ENCODE measurements around the gene CDK2AP2. TPM values are rescaled to one million over a fixed set of nuclear protein-coding genes. Genes with fewer than 3 reads are reported as not detected.
A peak's percentile ranks its signal among the peaks of the same experiment; 100 is the strongest.
"Not testable (repeated sequence)": the region's sequence is repeated elsewhere in the genome, so short reads cannot be mapped to it uniquely, and the experiment has no call there.

The CDK2AP2 gene
- total RNA-seq (10 to 100 TPM; 60.7 to 68.9 TPM), polyA plus RNA-seq (173 TPM)

- H3K4me1 ChIP-seq (ENCODE audit: insufficient read depth, low read length), result peaks cover 41% of the 10 kb centered on the region
- Mint-ChIP-seq H3K4me1 (peaks cover 32 to 52% (median 37%) of the 10 kb centered on the region in 3 donors), H3K27ac (peak within 1 kb of the TSS; percentile 95 to 99 (median 98)), H3K4me3 (peak within 1 kb of the TSS; percentile 83 to 96 (median 91)), H3K9me3 (no peaks in the 10 kb centered on the region), H3K27me3 (peaks cover 6 to 8% of the 10 kb centered on the region in 2 donors), H3K36me3 (peaks cover 0 to 22% (median under 1%) of the 10 kb centered on the region in 3 donors)
- H3K27ac ChIP-seq (ENCODE audit: low read depth, low read length), result peak within 1 kb of the TSS; percentile 98
- H3K36me3 ChIP-seq (ENCODE audit: insufficient read depth, low read length), result no peaks in the 10 kb centered on the region
- H3K27me3 ChIP-seq (ENCODE audit: insufficient read depth, low read length, poor library complexity, severe bottlenecking), result no peaks in the 10 kb centered on the region
- H3K4me3 ChIP-seq (ENCODE audit: low read length), result peak within 1 kb of the TSS; percentile 92
- DNase-seq, result peak; percentile 96 to 99 (median 96)
- no peaks in the 10 kb centered on the region for H3K9me3 ChIP-seq (ENCODE audit: low read length)
- POLR2A ChIA-PET, result interaction anchor here (1.0 to 1.6 kb wide), 3 partner anchors 24 to 91 kb away, joined by 4 to 8 read pairs (median 5); partner anchors contain the start of gene PTPRCAP
- CTCF ChIA-PET, result interaction anchor here (1.1 to 1.4 kb wide), 4 partner anchors 25 to 157 kb away, joined by 3 to 5 read pairs (median 4); partner anchors contain the start of gene AIP
Observed at GRCh38 chr11:67507864-67508485, at the start of gene CDK2AP2. Gene CDK2AP2, minus strand, starts transcription at chr11:67508162. Its CDS starts 80 bp downstream, at chr11:67508082.

- ChIA-PET CTCF (no interaction called here), POLR2A (no interaction called here)
- H3K4me3 ChIP-seq (ENCODE audit: low read length), result no peak overlapping the region
- no peak overlapping the region for H3K27ac Mint-ChIP-seq
- H3K9me3 Mint-ChIP-seq, result no peaks in the 10 kb centered on the region
- no peak overlapping the region for H3K27ac ChIP-seq (ENCODE audit: low read depth, low read length)
- H3K36me3 Mint-ChIP-seq, result peaks cover 0 to 2% (median 0%) of the 10 kb centered on the region in 3 donors
- peaks cover 4% of the 10 kb centered on the region in 2 donors for H3K27me3 Mint-ChIP-seq
- no peaks in the 10 kb centered on the region for H3K36me3 ChIP-seq (ENCODE audit: insufficient read depth, low read length)
- H3K4me1 ChIP-seq (ENCODE audit: insufficient read depth, low read length), result no peaks in the 10 kb centered on the region
- no peak for DNase-seq
- H3K9me3 ChIP-seq (ENCODE audit: low read length), result no peaks in the 10 kb centered on the region
- no peaks in the 10 kb centered on the region for H3K27me3 ChIP-seq (ENCODE audit: insufficient read depth, low read length, poor library complexity, severe bottlenecking)
- H3K4me3 Mint-ChIP-seq, result no peak overlapping the region
- no peaks in the 10 kb centered on the region for H3K4me1 Mint-ChIP-seq
Observed at GRCh38 chr11:67556244-67556643, 48.3 kb upstream of the CDK2AP2 start.

GRCh38 chr11:67551697-67552096 lies 43.7 kb upstream of the CDK2AP2 start:
- H3K36me3 ChIP-seq (ENCODE audit: insufficient read depth, low read length); H3K27me3 ChIP-seq (ENCODE audit: insufficient read depth, low read length, poor library complexity, severe bottlenecking); H3K27ac ChIP-seq (ENCODE audit: low read depth, low read length); H3K9me3 ChIP-seq (ENCODE audit: low read length); CTCF ChIA-PET; H3K9me3 Mint-ChIP-seq; POLR2A ChIA-PET; H3K27me3 Mint-ChIP-seq; H3K4me1 ChIP-seq (ENCODE audit: insufficient read depth, low read length); H3K36me3 Mint-ChIP-seq; H3K27ac Mint-ChIP-seq; DNase-seq; H3K4me1 Mint-ChIP-seq; H3K4me3 Mint-ChIP-seq; H3K4me3 ChIP-seq (ENCODE audit: low read length): not testable (repeated sequence)

GRCh38 chr11:67551127-67551526 lies 43.2 kb upstream of the CDK2AP2 start:
- Histone ChIP-seq H3K27me3 (ENCODE audit: insufficient read depth, low read length, poor library complexity, severe bottlenecking) (no peaks in the 10 kb centered on the region), H3K36me3 (ENCODE audit: insufficient read depth, low read length) (no peaks in the 10 kb centered on the region), H3K27ac (ENCODE audit: low read depth, low read length) (no peak overlapping the region), H3K4me3 (ENCODE audit: low read length) (no peak overlapping the region), H3K4me1 (ENCODE audit: insufficient read depth, low read length) (no peaks in the 10 kb centered on the region), H3K9me3 (ENCODE audit: low read length) (no peaks in the 10 kb centered on the region)
- Mint-ChIP-seq H3K27ac (peak overlapping the region in 1 of 8 donors; percentile 22), H3K4me1 (no peaks in the 10 kb centered on the region), H3K36me3 (peaks cover 0 to 2% (median 0%) of the 10 kb centered on the region in 3 donors), H3K27me3 (peaks cover 4% of the 10 kb centered on the region in 2 donors), H3K9me3 (peaks cover 0 to 2% (median 0%) of the 10 kb centered on the region in 5 donors), H3K4me3 (no peak overlapping the region)
- POLR2A ChIA-PET, result no interaction called here
- CTCF ChIA-PET, result no interaction called here
- DNase-seq, result no peak

- no peak for DNase-seq
- H3K27me3 ChIP-seq (ENCODE audit: insufficient read depth, low read length, poor library complexity, severe bottlenecking), result no peaks in the 10 kb centered on the region
- ChIA-PET CTCF (no interaction called here), POLR2A (no interaction called here)
- no peak overlapping the region for H3K27ac Mint-ChIP-seq
- peaks cover 0 to 2% (median 0%) of the 10 kb centered on the region in 5 donors for H3K9me3 Mint-ChIP-seq
- H3K36me3 ChIP-seq (ENCODE audit: insufficient read depth, low read length), result no peaks in the 10 kb centered on the region
- peaks cover 4% of the 10 kb centered on the region in 2 donors for H3K27me3 Mint-ChIP-seq
- no peak overlapping the region for H3K4me3 ChIP-seq (ENCODE audit: low read length)
- H3K4me1 Mint-ChIP-seq, result no peaks in the 10 kb centered on the region
- no peak overlapping the region for H3K4me3 Mint-ChIP-seq
- no peaks in the 10 kb centered on the region for H3K36me3 Mint-ChIP-seq
- H3K9me3 ChIP-seq (ENCODE audit: low read length), result no peaks in the 10 kb centered on the region
- no peaks in the 10 kb centered on the region for H3K4me1 ChIP-seq (ENCODE audit: insufficient read depth, low read length)
- no peak overlapping the region for H3K27ac ChIP-seq (ENCODE audit: low read depth, low read length)
Observed at GRCh38 chr11:67548555-67549110, 40.7 kb upstream of the CDK2AP2 start.

- H3K4me3 ChIP-seq (ENCODE audit: low read length); H3K9me3 Mint-ChIP-seq; H3K27me3 Mint-ChIP-seq; H3K9me3 ChIP-seq (ENCODE audit: low read length); H3K36me3 ChIP-seq (ENCODE audit: insufficient read depth, low read length); DNase-seq; H3K4me1 Mint-ChIP-seq; H3K27me3 ChIP-seq (ENCODE audit: insufficient read depth, low read length, poor library complexity, severe bottlenecking); H3K36me3 Mint-ChIP-seq; H3K4me1 ChIP-seq (ENCODE audit: insufficient read depth, low read length); H3K27ac ChIP-seq (ENCODE audit: low read depth, low read length); POLR2A ChIA-PET; CTCF ChIA-PET; H3K27ac Mint-ChIP-seq: not testable (repeated sequence)
- H3K4me3 Mint-ChIP-seq, result peak overlapping the region in 1 of 7 donors; percentile 2
Observed at GRCh38 chr11:67548112-67548511, 40.1 kb upstream of the CDK2AP2 start.

GRCh38 chr11:67545280-67545679 lies 37.3 kb upstream of the CDK2AP2 start:
- Mint-ChIP-seq H3K4me3 (no peak overlapping the region), H3K4me1 (no peaks in the 10 kb centered on the region), H3K36me3 (no peaks in the 10 kb centered on the region), H3K27ac (peak overlapping the region in 1 of 8 donors; percentile 46), H3K27me3 (peaks cover 0 to 4% of the 10 kb centered on the region in 2 donors), H3K9me3 (peaks cover 0 to under 1% (median 0%) of the 10 kb centered on the region in 5 donors)
- ChIA-PET POLR2A (no interaction called here), CTCF (no interaction called here)
- DNase-seq, result no peak
- no peaks in the 10 kb centered on the region for H3K4me1 ChIP-seq (ENCODE audit: insufficient read depth, low read length)
- H3K36me3 ChIP-seq (ENCODE audit: insufficient read depth, low read length), result no peaks in the 10 kb centered on the region
- H3K9me3 ChIP-seq (ENCODE audit: low read length), result no peaks in the 10 kb centered on the region
- H3K27me3 ChIP-seq (ENCODE audit: insufficient read depth, low read length, poor library complexity, severe bottlenecking), result no peaks in the 10 kb centered on the region
- H3K4me3 ChIP-seq (ENCODE audit: low read length), result no peak overlapping the region
- no peak overlapping the region for H3K27ac ChIP-seq (ENCODE audit: low read depth, low read length)

- CTCF ChIA-PET, result no interaction called here
- no peaks in the 10 kb centered on the region for H3K36me3 Mint-ChIP-seq
- H3K4me1 ChIP-seq (ENCODE audit: insufficient read depth, low read length), result no peaks in the 10 kb centered on the region
- H3K27me3 Mint-ChIP-seq, result no peaks in the 10 kb centered on the region
- H3K36me3 ChIP-seq (ENCODE audit: insufficient read depth, low read length), result no peaks in the 10 kb centered on the region
- no peaks in the 10 kb centered on the region for H3K27me3 ChIP-seq (ENCODE audit: insufficient read depth, low read length, poor library complexity, severe bottlenecking)
- no peak overlapping the region for H3K4me3 Mint-ChIP-seq
- DNase-seq, result no peak
- no peaks in the 10 kb centered on the region for H3K9me3 Mint-ChIP-seq
- no peaks in the 10 kb centered on the region for H3K4me1 Mint-ChIP-seq
- no peak overlapping the region for H3K4me3 ChIP-seq (ENCODE audit: low read length)
- POLR2A ChIA-PET, result no interaction called here
- no peak overlapping the region for H3K27ac Mint-ChIP-seq
- no peaks in the 10 kb centered on the region for H3K9me3 ChIP-seq (ENCODE audit: low read length)
- H3K27ac ChIP-seq (ENCODE audit: low read depth, low read length), result no peak overlapping the region
Observed at GRCh38 chr11:67544616-67545242, 36.8 kb upstream of the CDK2AP2 start.

Data from CD8-positive, alpha-beta memory T cell (primary cell).